WERI-Rb-1 (cell line): ENCODE results near the gene KIAA0232.

Source experiments
- DNase-seq: peaks from one replicate; pipeline ENCODE4 v3.0.0-alpha.2; 2020
- H3K27ac ChIP-seq: fragments of 250-450 bp; sonication (Bioruptor Pico); 2 replicates; pipeline ENCODE4 v1.5.1; 2020; ENCODE audit warnings: mild to moderate bottlenecking, moderate library complexity
- H3K27me3 ChIP-seq: fragments of 250-450 bp; sonication (Bioruptor Pico); 2 replicates; pipeline ENCODE4 v1.5.1; 2021; ENCODE audit warnings: mild to moderate bottlenecking, low read depth, moderate library complexity; ENCODE audit not compliant: insufficient read depth, severe bottlenecking
- H3K36me3 ChIP-seq: fragments of 250-450 bp; sonication (Bioruptor Pico); 2 replicates; pipeline ENCODE4 v1.5.1; 2020; ENCODE audit warnings: mild to moderate bottlenecking, moderate library complexity
- H3K4me3 ChIP-seq: 2 replicates; pipeline ENCODE4 v1.5.1; 2011; ENCODE audit warnings: low read depth, mild to moderate bottlenecking, control low read depth, low read length
- H3K9me3 ChIP-seq: fragments of 250-450 bp; sonication (Bioruptor Pico); 2 replicates; pipeline ENCODE4 v1.5.1; 2021; ENCODE audit warnings: mild to moderate bottlenecking, moderate library complexity; ENCODE audit not compliant: severe bottlenecking
- TF ChIP-seq, protein P1 (sequence below): IDR thresholded peaks from 2 replicates; pipeline ENCODE4 v1.5.1; 2011; ENCODE audit warnings: low read depth, mild to moderate bottlenecking, control low read depth, inconsistent platforms, low read length

KIAA0232 gene

GRCh38 chr4:6760865-6761264 lies 21.7 kb upstream of the KIAA0232 start:
- TF ChIP-seq, protein P1, sequence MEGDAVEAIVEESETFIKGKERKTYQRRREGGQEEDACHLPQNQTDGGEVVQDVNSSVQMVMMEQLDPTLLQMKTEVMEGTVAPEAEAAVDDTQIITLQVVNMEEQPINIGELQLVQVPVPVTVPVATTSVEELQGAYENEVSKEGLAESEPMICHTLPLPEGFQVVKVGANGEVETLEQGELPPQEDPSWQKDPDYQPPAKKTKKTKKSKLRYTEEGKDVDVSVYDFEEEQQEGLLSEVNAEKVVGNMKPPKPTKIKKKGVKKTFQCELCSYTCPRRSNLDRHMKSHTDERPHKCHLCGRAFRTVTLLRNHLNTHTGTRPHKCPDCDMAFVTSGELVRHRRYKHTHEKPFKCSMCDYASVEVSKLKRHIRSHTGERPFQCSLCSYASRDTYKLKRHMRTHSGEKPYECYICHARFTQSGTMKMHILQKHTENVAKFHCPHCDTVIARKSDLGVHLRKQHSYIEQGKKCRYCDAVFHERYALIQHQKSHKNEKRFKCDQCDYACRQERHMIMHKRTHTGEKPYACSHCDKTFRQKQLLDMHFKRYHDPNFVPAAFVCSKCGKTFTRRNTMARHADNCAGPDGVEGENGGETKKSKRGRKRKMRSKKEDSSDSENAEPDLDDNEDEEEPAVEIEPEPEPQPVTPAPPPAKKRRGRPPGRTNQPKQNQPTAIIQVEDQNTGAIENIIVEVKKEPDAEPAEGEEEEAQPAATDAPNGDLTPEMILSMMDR: no peak
- H3K9me3 ChIP-seq: no peaks in the 10 kb centered on the region
- H3K27ac ChIP-seq: no peak overlapping the region
- no peaks in the 10 kb centered on the region for H3K36me3 ChIP-seq
- no peaks in the 10 kb centered on the region for H3K27me3 ChIP-seq
- no peak for DNase-seq
- no peak overlapping the region for H3K4me3 ChIP-seq

DNA sequence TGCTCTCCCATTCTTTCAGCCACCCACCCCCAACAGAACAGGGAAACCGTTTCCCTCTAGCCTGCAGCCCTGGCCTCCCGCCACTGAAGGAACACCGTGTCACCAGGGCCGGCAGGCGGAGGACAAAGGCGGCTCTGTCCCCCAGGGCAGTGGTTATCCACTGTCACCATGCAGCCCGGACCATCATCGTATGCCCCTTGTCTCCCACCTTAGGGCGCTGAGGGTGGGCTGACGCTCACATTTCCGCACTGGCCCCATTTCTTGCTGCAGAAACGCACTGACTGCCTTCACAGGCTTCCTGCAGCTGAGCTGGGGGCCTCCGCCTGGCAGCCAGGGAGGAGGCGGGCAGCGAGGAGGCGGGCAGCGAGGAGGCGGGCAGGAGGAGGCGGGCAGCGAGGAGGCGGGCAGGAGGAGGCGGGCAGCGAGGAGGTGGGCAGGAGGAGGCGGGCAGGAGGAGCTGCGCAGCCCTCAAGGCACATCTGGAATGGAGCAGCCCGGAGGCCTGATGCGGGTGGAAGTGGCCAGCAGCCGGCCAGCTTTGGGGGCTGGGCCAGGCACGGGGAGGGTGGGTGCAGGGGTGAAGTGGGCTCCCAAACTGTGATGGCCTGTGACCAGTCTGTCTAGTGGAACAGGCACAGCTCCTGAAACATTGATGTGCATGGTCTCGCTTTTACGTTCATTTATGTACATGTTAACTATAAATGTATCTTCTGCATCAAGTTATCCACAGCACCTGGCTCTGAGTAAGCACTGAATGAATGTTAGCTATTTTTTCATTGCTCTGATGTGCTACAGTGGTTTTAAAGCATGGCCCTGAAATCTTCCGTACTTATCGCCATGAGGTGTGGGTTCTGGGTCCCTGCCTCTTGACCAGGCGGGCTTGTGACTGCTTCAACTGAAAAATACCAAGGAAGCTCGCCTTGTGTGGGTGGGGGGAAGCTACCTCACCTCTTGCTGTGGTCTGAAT lies 20.6 kb upstream of the KIAA0232 start:
- Histone ChIP-seq H3K27me3 (no peaks in the 10 kb centered on the region), H3K9me3 (no peaks in the 10 kb centered on the region), H3K4me3 (no peak overlapping the region), H3K36me3 (no peaks in the 10 kb centered on the region), H3K27ac (no peak overlapping the region)
- TF ChIP-seq, protein P1: no peak
- DNase-seq: no peak

GRCh38 chr4:6763330-6763851 lies 19.1 kb upstream of the KIAA0232 start:
- no peak overlapping the region for H3K4me3 ChIP-seq
- H3K9me3 ChIP-seq: no peaks in the 10 kb centered on the region
- TF ChIP-seq, protein P1: peak; percentile 50
- H3K27me3 ChIP-seq: no peaks in the 10 kb centered on the region
- H3K27ac ChIP-seq: no peak overlapping the region
- no peaks in the 10 kb centered on the region for H3K36me3 ChIP-seq
- peak; percentile 32 for DNase-seq

- DNase-seq: no peak
- Histone ChIP-seq H3K9me3 (no peaks in the 10 kb centered on the region), H3K27me3 (no peaks in the 10 kb centered on the region), H3K27ac (no peak overlapping the region), H3K36me3 (no peaks in the 10 kb centered on the region), H3K4me3 (no peak overlapping the region)
- TF ChIP-seq, protein P1: no peak
These were observed 17.4 kb upstream of the KIAA0232 start for GRCh38 chr4:6764976-6765620.

- Histone ChIP-seq H3K36me3 (no peaks in the 10 kb centered on the region), H3K4me3 (no peak overlapping the region), H3K27ac (no peak overlapping the region), H3K9me3 (no peaks in the 10 kb centered on the region), H3K27me3 (no peaks in the 10 kb centered on the region)
- TF ChIP-seq, protein P1: no peak
- DNase-seq: no peak
These were observed 16.8 kb upstream of the KIAA0232 start for GRCh38 chr4:6765703-6766102.
